Activated CD8-positive, alpha-beta memory T cell treated with anti-CD3 and anti-CD28 coated beads for 48 hours (primary cell): ENCODE data around the gene PAQR7.

Experiments used
- DNase-seq, 3 experiments: peaks; one replicate each; pipeline ENCODE4 v3.0.0-alpha.2; 2020; ENCODE audit warnings: low read depth in 2 of 3, low spot score in 2 of 3

PAQR7 gene

GRCh38 chr1:25874635-25875153, 814 bp downstream of the PAQR7 start:
- DNase-seq, result no peak

- no peak for DNase-seq
Observed at GRCh38 chr1:25874209-25874608, 1.3 kb downstream of the PAQR7 start.

- DNase-seq, result no peak
Observed at GRCh38 chr1:25873120-25873519, 2.4 kb downstream of the PAQR7 start.

GRCh38 chr1:25872713-25873112, 2.8 kb downstream of the PAQR7 start:
- DNase-seq, result no peak

GRCh38 chr1:25871704-25872494, 3.6 kb downstream of the PAQR7 start:
- no peak for DNase-seq

- no peak for DNase-seq
Observed at GRCh38 chr1:25871086-25871703, 4.3 kb downstream of the PAQR7 start.

GRCh38 chr1:25870614-25871013, 4.9 kb downstream of the PAQR7 start:
- DNase-seq, result no peak

GRCh38 chr1:25869909-25870606, 5.5 kb downstream of the PAQR7 start:
- no peak for DNase-seq

- no peak for DNase-seq
Observed at GRCh38 chr1:25867210-25867991, 8.1 kb downstream of the PAQR7 start.

GRCh38 chr1:25866288-25866687, 9.2 kb downstream of the PAQR7 start:
- no peak for DNase-seq

- DNase-seq, result no peak
Observed at GRCh38 chr1:25864434-25864833, 11.1 kb downstream of the PAQR7 start.

GRCh38 chr1:25863486-25864262, 11.8 kb downstream of the PAQR7 start:
- DNase-seq, result no peak

GRCh38 chr1:25862785-25863485, 12.6 kb downstream of the PAQR7 start:
- DNase-seq, result no peak

- no peak for DNase-seq
Observed at GRCh38 chr1:25861316-25862286, 13.9 kb downstream of the PAQR7 start.

GRCh38 chr1:25858906-25859789, 16.4 kb downstream of the PAQR7 start, which contains the start of gene AUNIP:
AUNIP (minus strand) TSS chr1:25859457; CDS start chr1:25859357, 100 bp downstream.
- DNase-seq, result peak; percentile 79 to 93 (median 83)

GRCh38 chr1:25858494-25858893, 17.0 kb downstream of the PAQR7 start:
- DNase-seq, result no peak

GRCh38 chr1:25856856-25857255, 18.7 kb downstream of the PAQR7 start:
- DNase-seq, result no peak
